DMS 273 (cell line): ENCODE results near the gene OR5AC2.

Experiments used
- DNase-seq: peaks from one replicate; lab custom pipeline; 2025; ENCODE audit not compliant: unreplicated experiment; lab: John Stamatoyannopoulos, UW

The OR5AC2 gene

DNA sequence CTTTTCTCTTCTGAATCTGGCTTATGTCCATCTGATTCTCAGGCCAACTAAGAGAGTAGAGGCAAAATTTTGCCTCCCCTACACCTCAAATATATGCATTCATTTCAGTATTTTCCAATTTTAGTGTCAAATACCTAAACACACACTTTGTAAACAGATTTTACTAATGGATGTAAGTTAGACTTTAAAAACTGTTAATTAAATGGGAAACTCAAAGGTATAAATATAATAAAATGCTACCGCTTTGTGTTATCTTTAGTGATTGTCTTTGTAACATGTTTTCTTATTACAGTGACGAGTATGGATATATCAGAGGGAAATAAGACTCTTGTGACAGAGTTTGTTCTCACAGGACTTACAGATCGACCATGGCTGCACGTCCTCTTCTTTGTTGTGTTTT, at the start of gene OR5AC2:
Gene OR5AC2, plus strand, starts transcription at position 301 of the 400 bp plus-strand sequence. Its CDS starts 0 bp downstream, at position 301.
- DNase-seq: no peak

- no peak for DNase-seq
These were observed 48.7 kb upstream of the OR5AC2 start for GRCh38 chr3:98038286-98038685.

- DNase-seq: no peak
These were observed 48.1 kb upstream of the OR5AC2 start for GRCh38 chr3:98038876-98039275.

DNA sequence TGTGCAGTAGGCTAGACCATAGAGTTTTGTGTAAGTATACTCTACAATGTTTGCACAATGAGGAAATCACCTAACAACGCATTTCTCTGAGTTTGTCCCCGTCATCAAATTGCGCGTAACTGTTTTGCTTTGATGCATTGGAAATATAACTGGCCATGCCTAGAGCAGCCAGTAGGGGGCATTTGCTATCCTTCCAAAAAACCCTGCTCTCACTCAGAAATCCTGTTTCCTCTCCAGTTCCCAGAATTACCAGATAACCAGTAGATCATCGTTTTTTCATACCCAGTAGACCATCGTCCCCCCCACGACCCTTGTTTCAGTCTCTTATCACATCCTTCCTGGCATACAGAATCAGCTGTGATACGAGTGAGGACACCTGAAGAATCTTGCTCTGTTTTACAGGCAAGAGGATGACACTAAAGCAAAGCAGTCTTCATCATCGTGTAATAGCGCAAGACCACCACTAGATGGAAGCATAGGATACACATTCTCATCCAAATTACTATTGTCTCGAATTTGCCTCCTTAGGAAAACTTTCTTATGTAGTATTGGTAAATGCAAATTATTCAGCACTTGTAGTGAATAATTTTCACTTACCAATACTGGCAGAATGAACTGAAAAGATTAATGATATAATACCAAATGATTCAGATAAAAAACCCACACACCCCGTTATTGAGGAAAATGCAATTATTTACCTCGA, 47.5 kb upstream of the OR5AC2 start:
- DNase-seq: peak; percentile 90

- no peak for DNase-seq
These were observed 45.6 kb upstream of the OR5AC2 start for GRCh38 chr3:98041350-98041749.

- DNase-seq: no peak
These were observed 38.4 kb upstream of the OR5AC2 start for GRCh38 chr3:98048586-98048985.

DNA sequence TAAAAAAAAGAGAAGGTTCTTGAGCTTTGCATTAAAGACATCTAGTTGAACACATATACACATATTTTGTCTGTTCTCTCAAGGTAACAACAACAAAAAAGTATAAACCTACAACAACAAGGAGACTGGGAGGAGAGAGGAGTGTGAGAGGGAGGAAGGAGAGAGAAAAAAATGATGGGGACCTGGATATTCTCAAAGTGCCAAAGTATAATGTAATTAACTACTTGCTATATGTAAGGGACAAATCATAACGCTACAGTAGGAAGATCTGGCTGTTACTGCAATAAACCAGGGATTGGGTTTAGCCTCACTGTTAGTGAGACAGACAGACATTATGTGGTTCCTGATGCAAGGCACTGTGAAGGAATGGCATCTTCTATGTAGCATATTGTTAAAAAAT, 37.7 kb upstream of the OR5AC2 start:
- no peak for DNase-seq

- DNase-seq: no peak
These were observed 30.9 kb upstream of the OR5AC2 start for GRCh38 chr3:98056035-98056434.

- no peak for DNase-seq
These were observed 29.3 kb upstream of the OR5AC2 start for GRCh38 chr3:98057631-98058030.

GRCh38 chr3:98058244-98058960, 28.6 kb upstream of the OR5AC2 start:
- DNase-seq: no peak

DNA sequence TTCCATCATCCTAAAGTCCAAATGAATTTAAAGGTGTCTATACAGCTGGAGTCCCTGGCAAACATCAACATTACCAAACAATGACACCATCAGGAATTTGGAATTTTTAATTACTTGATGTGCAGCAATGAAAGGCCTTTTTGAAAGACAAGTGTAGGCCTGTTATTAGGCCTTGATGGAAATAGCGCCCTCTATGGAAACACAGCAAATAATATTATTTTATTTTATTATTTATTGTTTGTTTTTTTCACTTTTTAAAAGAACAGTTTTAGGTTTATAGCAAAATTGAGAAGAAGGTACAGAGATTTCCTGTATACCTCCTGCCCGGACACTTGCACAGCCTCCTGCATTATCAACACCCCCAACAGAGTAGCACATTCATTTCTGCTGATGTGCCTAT, 18.1 kb upstream of the OR5AC2 start:
- no peak for DNase-seq

DNA sequence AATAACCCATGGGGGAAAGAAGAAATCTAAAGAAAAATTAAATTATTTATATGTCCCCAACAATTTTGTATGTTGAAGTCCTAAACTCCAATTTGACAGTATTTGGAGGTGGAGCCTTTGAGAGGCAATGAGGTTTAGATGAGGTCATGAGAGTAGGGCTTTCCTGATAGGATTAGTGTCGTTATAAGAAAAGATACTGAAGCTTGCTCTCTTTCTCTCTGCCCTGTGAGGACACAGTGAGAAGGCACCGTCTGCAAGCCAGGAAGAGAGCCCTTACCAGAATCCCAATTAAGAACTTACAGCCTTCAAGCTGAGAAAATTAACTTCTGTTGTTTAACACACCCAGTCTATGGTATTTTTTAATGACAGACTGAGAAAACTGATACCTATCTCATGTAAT, 16.1 kb upstream of the OR5AC2 start:
- DNase-seq: no peak

DNA sequence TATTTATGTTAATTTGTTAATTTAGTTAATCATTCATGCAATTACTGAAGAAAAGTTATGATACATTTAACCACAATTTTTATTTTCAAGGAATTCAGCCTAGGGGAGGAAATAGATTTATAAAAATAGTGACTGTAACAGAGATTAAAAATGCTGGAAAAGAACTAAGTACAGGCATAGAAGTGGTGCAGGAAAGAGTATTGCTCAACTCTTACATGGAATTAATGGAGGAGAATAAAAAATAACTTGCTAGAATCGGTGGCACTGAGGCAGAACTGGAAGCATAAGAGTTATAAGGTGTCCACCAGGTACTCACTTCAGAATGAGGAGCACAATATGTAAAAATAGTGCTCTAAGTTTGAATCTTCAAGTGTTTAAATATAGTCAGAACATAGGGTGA, 13.5 kb upstream of the OR5AC2 start:
- no peak for DNase-seq

GRCh38 chr3:98095882-98096281, 8.9 kb downstream of the OR5AC2 start:
- DNase-seq: no peak

DNA sequence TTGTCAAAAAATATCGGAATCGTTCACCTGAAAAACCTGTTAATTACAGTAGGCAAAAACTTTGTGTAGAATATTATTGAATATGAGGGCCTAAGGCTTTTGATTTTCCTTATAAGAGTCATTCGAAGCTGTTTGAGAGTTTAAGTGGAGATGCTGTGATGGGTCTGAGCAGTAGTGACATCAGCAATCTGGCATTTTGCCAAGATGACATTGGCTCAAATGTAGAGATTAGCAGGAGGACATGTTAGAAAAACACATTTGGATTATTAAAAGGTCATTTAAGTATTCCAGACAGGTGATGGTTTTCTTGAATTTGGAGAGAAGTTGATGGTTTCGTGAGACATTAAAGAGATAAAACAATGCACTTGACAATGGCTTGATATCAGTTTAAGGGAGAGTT, 12.9 kb downstream of the OR5AC2 start:
- peak; percentile 7 for DNase-seq

GRCh38 chr3:98108162-98108561, 21.2 kb downstream of the OR5AC2 start:
- DNase-seq: no peak

- DNase-seq: no peak
These were observed 23.0 kb downstream of the OR5AC2 start for GRCh38 chr3:98109807-98110549.

DNA sequence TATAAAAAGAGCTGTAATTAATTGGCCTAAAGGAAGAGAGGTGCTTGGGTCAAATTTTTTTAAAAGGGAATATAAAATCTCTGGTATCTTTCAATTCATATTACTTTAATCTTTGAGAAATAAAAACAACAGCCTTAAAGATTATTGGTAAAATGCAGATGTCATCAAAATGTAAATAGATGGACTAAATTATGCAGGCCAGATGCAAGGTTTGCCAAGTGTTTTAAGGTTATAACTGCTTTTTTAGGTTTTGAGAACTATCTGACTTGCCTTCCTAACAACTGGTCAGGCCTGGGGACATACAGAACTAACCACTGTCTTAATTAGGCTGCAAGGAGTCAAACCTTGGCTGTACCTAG, 23.6 kb downstream of the OR5AC2 start:
- DNase-seq: no peak

DNA sequence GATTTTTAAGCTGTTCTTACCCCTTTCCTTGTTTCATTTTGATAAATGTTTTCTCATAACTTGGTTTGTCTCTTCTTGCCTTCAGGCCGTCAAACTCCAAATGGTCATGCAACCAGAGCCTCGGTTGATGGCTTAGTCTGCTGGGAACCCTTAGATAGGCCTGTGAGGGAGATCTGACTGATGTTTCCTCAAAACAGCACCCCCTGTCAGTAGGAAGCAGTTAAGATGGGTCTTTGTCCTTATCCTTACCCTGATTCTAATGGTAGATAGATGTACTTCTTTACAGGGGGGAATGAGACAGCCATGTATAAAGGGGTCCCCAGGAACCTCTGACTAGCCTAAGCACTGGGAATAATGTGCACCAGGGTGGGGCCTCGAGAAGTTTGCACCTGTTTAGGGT, 27.3 kb downstream of the OR5AC2 start:
- peak; percentile 20 for DNase-seq

DNA sequence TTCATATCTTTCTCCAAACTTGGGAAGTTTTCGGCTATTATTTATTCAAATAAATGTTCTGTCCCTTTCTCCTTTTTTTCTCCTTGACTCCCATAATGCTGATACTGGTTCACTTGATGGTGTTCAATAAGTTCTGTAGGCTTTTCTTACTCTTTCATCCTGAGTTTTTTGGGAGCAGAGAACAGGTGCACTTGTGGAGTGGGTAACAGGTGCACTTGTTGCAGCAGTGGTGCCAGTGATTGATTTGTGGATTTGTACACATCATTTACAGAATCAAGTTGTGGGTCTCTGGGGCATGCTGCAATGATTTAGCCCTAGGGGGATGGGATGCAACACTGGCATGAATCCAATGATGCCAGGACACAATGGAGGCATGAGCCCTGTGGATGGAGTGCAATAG, 28.7 kb downstream of the OR5AC2 start:
- DNase-seq: no peak

DNA sequence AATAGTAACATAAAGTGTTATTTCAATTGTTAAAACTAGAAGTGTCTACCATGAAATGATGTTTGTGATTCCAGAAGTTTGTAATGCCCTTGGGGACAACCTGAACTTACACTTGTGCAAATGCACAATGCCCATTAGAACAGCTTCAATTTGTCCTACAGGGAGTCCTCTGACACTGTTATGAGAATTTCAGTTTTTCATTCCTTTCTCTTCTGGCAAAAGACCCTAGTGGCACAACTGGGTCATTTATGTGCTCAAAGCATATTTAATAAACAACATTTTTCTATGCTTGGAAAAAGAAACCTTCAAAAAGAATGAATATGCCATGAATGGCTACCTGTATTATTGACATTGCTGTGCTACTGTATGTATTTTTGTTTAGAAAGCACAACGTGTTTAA, 43.4 kb downstream of the OR5AC2 start, which contains the start of gene OR5H1:
Gene OR5H1, plus strand, starts transcription at position 301 of the 400 bp plus-strand sequence. CDS start 1,977 bp downstream, outside the sequence.
- no peak for DNase-seq

DNA sequence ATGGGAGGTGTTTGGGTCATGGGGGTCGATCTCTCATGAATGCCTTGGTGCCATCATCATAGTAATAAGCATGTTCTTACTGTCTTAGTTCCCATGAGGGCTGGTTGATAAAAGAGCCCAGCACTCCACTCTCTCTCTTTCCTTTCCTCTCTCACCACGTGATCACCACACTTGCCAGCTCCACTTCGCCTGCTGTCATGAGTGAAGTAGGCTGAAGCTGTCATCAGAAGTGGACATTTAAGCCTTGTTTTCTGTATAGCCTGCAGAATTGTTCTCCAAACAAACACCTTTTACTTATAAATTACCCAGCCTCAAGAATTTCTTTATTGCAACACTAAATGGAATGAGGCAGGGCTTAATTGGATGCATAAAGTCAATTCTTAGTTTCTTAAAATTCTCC, 49.7 kb downstream of the OR5AC2 start:
- DNase-seq: peak; percentile 8
